Kidney epithelial cell (primary cell): ENCODE results near the gene SMOC1. TPM values are rescaled to one million over a fixed set of nuclear protein-coding genes. Genes with fewer than 3 reads are reported as not detected.
"Not testable (repeated sequence)": the region's sequence is repeated elsewhere in the genome, so short reads cannot be mapped to it uniquely, and the experiment has no call there.

Experiments
- DNase-seq: peaks from one replicate; pipeline ENCODE4 v3.0.0-alpha.2; 2010; ENCODE audit warnings: low read depth
- H3K27me3 ChIP-seq: 2 replicates; pipeline ENCODE4 v1.6.0; 2011; ENCODE audit warnings: low read length; ENCODE audit not compliant: control insufficient read depth, insufficient read depth
- H3K36me3 ChIP-seq: 2 replicates; pipeline ENCODE4 v1.5.1; 2011; ENCODE audit warnings: low read length; ENCODE audit not compliant: control insufficient read depth, insufficient read depth
- H3K4me3 ChIP-seq: 2 replicates; pipeline ENCODE4 v1.5.1; 2011; ENCODE audit warnings: low read depth, mild to moderate bottlenecking, control low read depth, low read length
- CTCF ChIP-seq: IDR thresholded peaks from 2 replicates; pipeline ENCODE4 v1.5.1; 2011; ENCODE audit warnings: mild to moderate bottlenecking, moderate library complexity, low read length, control low read depth, inconsistent platforms; ENCODE audit not compliant: insufficient read depth, poor library complexity, severe bottlenecking
- total RNA-seq: library from RNA; depleted of rRNA; stranded (reverse); fragments of >200 nt; gene quantifications from 2 replicates; pipeline ENCODE4 v1.2.3, GENCODE V29; 2015

SMOC1 gene
- total RNA-seq, 1 donor from 2014 or later: 2.7 TPM

DNA sequence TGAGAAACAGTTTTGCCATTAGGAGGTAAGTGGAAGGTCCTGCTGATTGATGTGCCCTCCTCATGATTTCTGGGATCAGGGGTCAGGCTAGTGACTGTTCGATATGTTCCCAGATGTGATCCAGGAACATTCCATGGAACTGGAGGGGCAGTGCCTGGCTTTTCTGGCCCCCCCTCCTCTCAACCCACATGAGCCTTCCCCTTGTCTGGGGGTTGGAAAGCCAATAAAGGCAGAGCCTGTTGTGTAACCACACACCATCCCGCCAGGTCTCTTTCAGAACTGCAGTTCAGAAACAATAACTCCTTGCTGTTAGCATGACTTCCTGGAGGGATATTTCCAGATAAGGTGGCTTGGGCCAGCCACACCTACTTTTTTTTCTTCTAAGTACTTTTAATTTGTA is 17.8 kb downstream of the SMOC1 start:
- DNase-seq: no peak
- H3K27me3 ChIP-seq: no peaks in the 10 kb centered on the region
- no peaks in the 10 kb centered on the region for H3K36me3 ChIP-seq
- no peak for TF ChIP-seq CTCF
- no peak overlapping the region for H3K4me3 ChIP-seq

GRCh38 chr14:69900603-69901002 is 21.4 kb downstream of the SMOC1 start:
- H3K4me3 ChIP-seq: no peak overlapping the region
- TF ChIP-seq CTCF: no peak
- no peaks in the 10 kb centered on the region for H3K27me3 ChIP-seq
- H3K36me3 ChIP-seq: no peaks in the 10 kb centered on the region
- no peak for DNase-seq

DNA sequence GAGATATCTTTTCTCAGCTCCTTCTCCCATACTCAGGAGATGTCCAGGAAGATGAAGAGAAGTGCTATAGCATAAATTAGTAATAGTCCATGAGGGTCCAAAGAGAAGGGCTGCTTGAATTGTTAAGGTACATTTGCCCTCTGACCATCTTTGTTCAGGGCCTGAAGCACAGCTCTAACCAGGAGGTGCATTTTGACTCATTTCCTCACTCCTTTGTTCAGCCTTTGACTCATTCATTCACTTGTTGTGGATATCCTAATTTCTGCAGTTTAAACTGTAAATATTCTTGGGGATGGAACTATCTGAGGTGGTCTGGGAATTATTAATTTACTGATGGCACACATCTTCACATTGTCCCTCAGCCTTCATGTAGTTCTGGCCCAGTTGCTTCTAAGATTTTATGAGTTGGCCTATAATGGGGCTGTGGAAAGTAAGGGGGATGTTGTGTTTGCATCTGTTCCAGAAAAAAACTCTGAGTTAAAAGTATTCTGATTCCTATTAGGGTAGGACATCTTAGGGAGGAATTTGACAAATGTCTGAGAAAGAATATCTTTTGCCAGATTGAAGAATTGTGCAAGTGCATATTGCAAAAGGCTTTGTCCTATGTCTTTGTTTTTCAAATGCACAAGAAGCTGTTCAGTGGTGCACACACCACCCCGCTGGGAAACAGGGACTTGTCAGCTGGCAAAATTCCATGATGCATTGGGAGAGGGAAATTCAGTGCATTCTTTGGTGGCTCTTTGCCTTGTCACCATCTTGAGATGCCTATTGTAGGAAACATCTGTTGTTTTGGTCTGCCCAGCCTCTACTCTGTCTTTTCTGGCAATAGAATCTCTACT is 22.1 kb downstream of the SMOC1 start:
- no peak for TF ChIP-seq CTCF
- peaks cover 2% of the 10 kb centered on the region for H3K27me3 ChIP-seq
- H3K4me3 ChIP-seq: no peak overlapping the region
- no peak for DNase-seq
- H3K36me3 ChIP-seq: no peaks in the 10 kb centered on the region

- not testable (repeated sequence) for DNase-seq, H3K4me3 ChIP-seq, H3K36me3 ChIP-seq, H3K27me3 ChIP-seq
Measured at GRCh38 chr14:69903046-69903445, 23.8 kb downstream of the SMOC1 start.

DNA sequence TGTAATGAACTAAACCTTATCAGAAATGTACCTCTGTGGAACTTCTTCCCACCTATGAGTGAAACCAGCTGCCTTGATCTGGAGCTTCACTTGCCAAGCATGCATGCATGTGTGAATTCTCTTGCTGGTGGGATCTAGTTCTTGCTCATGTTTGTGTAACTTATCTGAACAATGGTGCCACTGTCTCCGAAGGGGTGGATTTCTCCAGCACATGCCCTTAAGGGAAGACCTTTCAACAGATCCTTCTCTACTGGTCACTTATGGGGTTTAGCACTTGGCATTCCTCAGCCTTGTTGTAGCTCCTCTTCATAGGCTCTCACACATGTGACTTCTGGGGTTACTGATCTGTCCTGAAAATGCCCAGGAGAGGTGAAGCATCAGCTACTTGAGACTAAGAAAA is 25.0 kb downstream of the SMOC1 start:
- no peak for DNase-seq

DNA sequence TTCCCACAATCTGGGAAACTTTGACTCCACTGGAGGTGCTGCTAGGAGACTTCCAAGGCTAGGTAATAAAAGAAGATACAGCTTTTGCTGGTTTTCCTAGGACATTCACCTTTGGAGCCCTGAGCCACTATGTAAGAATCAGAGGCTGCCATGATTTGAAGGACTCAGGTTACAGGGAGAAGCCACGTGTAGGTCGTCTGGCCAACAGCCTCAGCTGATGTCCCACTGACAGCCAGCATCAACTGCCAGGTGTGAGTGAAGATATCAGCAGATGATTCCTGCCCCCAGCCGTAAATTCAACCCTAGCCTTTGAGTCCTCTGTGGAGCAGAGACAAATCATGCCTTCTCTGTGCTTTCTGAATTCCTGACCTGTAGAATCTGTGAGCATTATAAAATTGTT is 27.0 kb downstream of the SMOC1 start:
- peaks cover 3% of the 10 kb centered on the region for H3K27me3 ChIP-seq
- H3K4me3 ChIP-seq: no peak overlapping the region
- H3K36me3 ChIP-seq: no peaks in the 10 kb centered on the region
- TF ChIP-seq CTCF: no peak
- DNase-seq: no peak

More for the DNA sequence above, 25.0 kb downstream of the SMOC1 start:
- no peaks in the 10 kb centered on the region for H3K36me3 ChIP-seq
- H3K27me3 ChIP-seq: peaks cover 3% of the 10 kb centered on the region
- H3K4me3 ChIP-seq: no peak overlapping the region
- no peak for TF ChIP-seq CTCF
